ES-I3 (cell line): ENCODE measurements around the gene CRISP1.
"Not testable (repeated sequence)": the region's sequence is repeated elsewhere in the genome, so short reads cannot be mapped to it uniquely, and the experiment has no call there.

Experiments used
- H3K36me3 ChIP-seq: 2 replicates; pipeline ENCODE4 v1.6.1; 2013; ENCODE audit warnings: mild to moderate bottlenecking, low read length, control low read depth, moderate library complexity; ENCODE audit not compliant: insufficient read depth
- H3K4me1 ChIP-seq: 2 replicates; pipeline ENCODE4 v1.6.1; 2013; ENCODE audit warnings: mild to moderate bottlenecking, control low read depth, low read length; ENCODE audit not compliant: insufficient read depth
- H3K9ac ChIP-seq: 2 replicates; pipeline ENCODE4 v1.6.1; 2013; ENCODE audit warnings: low read depth, mild to moderate bottlenecking, low read length, moderate library complexity
- H3K9me3 ChIP-seq: 2 replicates; pipeline ENCODE4 v1.6.1; 2013; ENCODE audit warnings: mild to moderate bottlenecking, low read length, moderate library complexity; ENCODE audit not compliant: control insufficient read depth, insufficient read depth

CRISP1 gene

GRCh38 chr6:49806145-49806544 is 60.2 kb downstream of the CRISP1 start:
- no peak overlapping the region for H3K9ac ChIP-seq
- H3K36me3 ChIP-seq = no peaks in the 10 kb centered on the region
- no peaks in the 10 kb centered on the region for H3K9me3 ChIP-seq
- H3K4me1 ChIP-seq = no peaks in the 10 kb centered on the region

GRCh38 chr6:49805246-49805645 is 61.1 kb downstream of the CRISP1 start:
- Histone ChIP-seq H3K36me3 (no peaks in the 10 kb centered on the region), H3K9me3 (no peaks in the 10 kb centered on the region), H3K4me1 (no peaks in the 10 kb centered on the region), H3K9ac (no peak overlapping the region)

- no peaks in the 10 kb centered on the region for H3K36me3 ChIP-seq
- H3K4me1 ChIP-seq = no peaks in the 10 kb centered on the region
- no peak overlapping the region for H3K9ac ChIP-seq
- H3K9me3 ChIP-seq = no peaks in the 10 kb centered on the region
Measured at GRCh38 chr6:49801525-49801924, 64.8 kb downstream of the CRISP1 start.

- no peak overlapping the region for H3K9ac ChIP-seq
- no peaks in the 10 kb centered on the region for H3K9me3 ChIP-seq
- H3K4me1 ChIP-seq = no peaks in the 10 kb centered on the region
- no peaks in the 10 kb centered on the region for H3K36me3 ChIP-seq
Measured at GRCh38 chr6:49799090-49799489, 67.2 kb downstream of the CRISP1 start.

- H3K36me3 ChIP-seq, H3K9me3 ChIP-seq, H3K4me1 ChIP-seq: not testable (repeated sequence)
- H3K9ac ChIP-seq = peak overlapping the region; percentile 82
Measured at GRCh38 chr6:49796842-49797455, 69.4 kb downstream of the CRISP1 start.

- Histone ChIP-seq H3K9ac (no peak overlapping the region), H3K4me1 (no peaks in the 10 kb centered on the region), H3K36me3 (no peaks in the 10 kb centered on the region), H3K9me3 (no peaks in the 10 kb centered on the region)
Measured at GRCh38 chr6:49790341-49790740, 76.0 kb downstream of the CRISP1 start.

GRCh38 chr6:49787176-49787575 is 79.2 kb downstream of the CRISP1 start, which contains the start of gene PGK2:
TSS of gene PGK2 (minus strand) at chr6:49787285. CDS start at chr6:49787187, 98 bp downstream.
- no peaks in the 10 kb centered on the region for H3K9me3 ChIP-seq
- no peak within 1 kb of the TSS for H3K9ac ChIP-seq

GRCh38 chr6:49784272-49784671 is 82.1 kb downstream of the CRISP1 start:
- no peaks in the 10 kb centered on the region for H3K36me3 ChIP-seq
- no peaks in the 10 kb centered on the region for H3K4me1 ChIP-seq
- no peak overlapping the region for H3K9ac ChIP-seq
- no peaks in the 10 kb centered on the region for H3K9me3 ChIP-seq

More at GRCh38 chr6:49787176-49787575, 79.2 kb downstream of the CRISP1 start, which contains the start of gene PGK2:
- Histone ChIP-seq H3K36me3 (no peaks in the 10 kb centered on the region), H3K4me1 (no peaks in the 10 kb centered on the region)
